Activated B cell treated with CpG ODN at 0.5 μM for 24 hours (primary cell): ENCODE results near the gene TNKS2. TPM values are rescaled to one million over a fixed set of nuclear protein-coding genes. Genes with fewer than 3 reads are reported as not detected.

Source experiments
- ATAC-seq: fragments of 200-7000 bp; cut with Tn5 transposase; one replicate; pipeline ENCODE4 v1.10.0; 2021; ENCODE audit warnings: low read depth, mild to moderate bottlenecking, moderate library complexity
- CTCF ChIA-PET: fragments of 350-600 bp; sonication (Branson Sonifier 250); formaldehyde crosslinking; loops from one replicate; lab custom pipeline; 2021; ENCODE audit warnings: antibody characterized with exemption; lab: Charles Lee
- POLR2A ChIA-PET: fragments of 350-600 bp; sonication (Branson Sonifier 250); formaldehyde crosslinking; loops from one replicate; lab custom pipeline; 2021; ENCODE audit warnings: antibody characterized with exemption; lab: Charles Lee
- DNase-seq: peaks from one replicate; pipeline ENCODE4 v3.0.0; 2022
- H3K27ac Mint-ChIP-seq: one replicate; pipeline ENCODE4 v1.8.0; 2020; ENCODE audit warnings: mixed read lengths
- H3K27me3 Mint-ChIP-seq: one replicate; pipeline ENCODE4 v1.8.0; 2021; ENCODE audit warnings: mixed read lengths
- H3K36me3 Mint-ChIP-seq: one replicate; pipeline ENCODE4 v1.8.0; 2021; ENCODE audit warnings: low read depth, mixed read lengths
- H3K4me1 Mint-ChIP-seq: one replicate; pipeline ENCODE4 v1.8.0; 2021; ENCODE audit warnings: mixed read lengths
- H3K4me3 Mint-ChIP-seq: one replicate; pipeline ENCODE4 v1.8.0; 2020; ENCODE audit warnings: mild to moderate bottlenecking, mixed read lengths
- H3K9me3 Mint-ChIP-seq: one replicate; pipeline ENCODE4 v1.8.0; 2020; ENCODE audit warnings: mixed read lengths
- CTCF ChIP-seq: fragments of 200-600 bp; IDR thresholded peaks from one replicate; pipeline ENCODE4 v1.8.0; 2022; ENCODE audit warnings: antibody characterized with exemption, mild to moderate bottlenecking
- intact Hi-C: fragments of 100-400 bp; cut with micrococcal nuclease; formaldehyde crosslinking; loops from one replicate; pipeline ENCODE4 v1.15.1; 2024
- total RNA-seq: library from RNA; stranded (reverse); gene quantifications from 2 replicates; pipeline ENCODE4 v1.2.3, GENCODE V29; 2022

The TNKS2 gene
- total RNA-seq, 1 donor from 2014 or later: 33.1 TPM

- H3K4me1 Mint-ChIP-seq: peaks cover 8% of the 10 kb centered on the region
- DNase-seq (no peak), ATAC-seq (no peak)
- intact Hi-C loops: no loop called here
- no peak overlapping the region for H3K4me3 Mint-ChIP-seq
- no peaks in the 10 kb centered on the region for H3K9me3 Mint-ChIP-seq
- POLR2A ChIA-PET: no interaction called here
- peaks cover 5% of the 10 kb centered on the region for H3K27me3 Mint-ChIP-seq
- no peak for TF ChIP-seq CTCF
- H3K27ac Mint-ChIP-seq: no peak overlapping the region
- H3K36me3 Mint-ChIP-seq: no peaks in the 10 kb centered on the region
- CTCF ChIA-PET: no interaction called here
Measured at GRCh38 chr10:91897421-91897820, 99.2 kb downstream of the TNKS2 start.

- ChIA-PET CTCF (interaction anchor here (1.7 kb wide), 1 partner anchor 143 kb away, joined by 4 read pairs; no protein-coding TSS in a partner anchor), POLR2A (interaction anchor here (1.0 kb wide), 1 partner anchor 15 kb away, joined by 3 read pairs; no protein-coding TSS in a partner anchor)
- Mint-ChIP-seq H3K9me3 (no peaks in the 10 kb centered on the region), H3K4me1 (peaks cover 8% of the 10 kb centered on the region), H3K4me3 (no peak overlapping the region), H3K27me3 (peaks cover 4% of the 10 kb centered on the region), H3K36me3 (no peaks in the 10 kb centered on the region), H3K27ac (no peak overlapping the region)
- DNase-seq (no peak), ATAC-seq (peak; percentile 86)
- TF ChIP-seq CTCF: no peak
- intact Hi-C loops: no loop called here
Measured at GRCh38 chr10:91901784-91902677, 103.8 kb downstream of the TNKS2 start.

GRCh38 chr10:91907033-91907594, 108.9 kb downstream of the TNKS2 start:
- peaks cover 19% of the 10 kb centered on the region for H3K4me1 Mint-ChIP-seq
- ChIA-PET CTCF (interaction anchor here (1.2 to 2.5 kb wide), 2 partner anchors 99 to 111 kb away, joined by 3 to 9 read pairs; no protein-coding TSS in a partner anchor), POLR2A (interaction anchor here (0.6 to 3.1 kb wide), 3 partner anchors 16 to 987 kb away, joined by 4 to 47 read pairs (median 11); partner anchors contain the start of gene BTAF1)
- intact Hi-C loops: loop anchor here (5.0 kb wide), 1 partner anchor 1035 kb away; the partner anchor contains the start of gene RPP30
- DNase-seq (no peak), ATAC-seq (no peak)
- peaks cover 2% of the 10 kb centered on the region for H3K36me3 Mint-ChIP-seq
- H3K27me3 Mint-ChIP-seq: no peaks in the 10 kb centered on the region
- H3K4me3 Mint-ChIP-seq: peak overlapping the region; percentile 87
- no peak overlapping the region for H3K27ac Mint-ChIP-seq
- TF ChIP-seq CTCF: no peak
- H3K9me3 Mint-ChIP-seq: no peaks in the 10 kb centered on the region

GRCh38 chr10:91907914-91908336, 109.7 kb downstream of the TNKS2 start:
- Mint-ChIP-seq H3K4me3 (peak overlapping the region; percentile 87), H3K27ac (peak overlapping the region; percentile 71), H3K4me1 (peaks cover 19% of the 10 kb centered on the region), H3K36me3 (peaks cover 2% of the 10 kb centered on the region), H3K9me3 (peaks cover under 1% of the 10 kb centered on the region), H3K27me3 (peaks cover 2% of the 10 kb centered on the region)
- CTCF ChIA-PET: interaction anchor here (1.2 to 2.5 kb wide), 4 partner anchors 16 to 149 kb away, joined by 3 to 18 read pairs (median 10); partner anchors contain the start of gene BTAF1
- no peak for TF ChIP-seq CTCF
- ATAC-seq: no peak
- intact Hi-C loops: loop anchor here (1.0 to 5.0 kb wide), 8 partner anchors 15 to 1036 kb away; partner anchors contain the start of genes BTAF1, HECTD2, RPP30 and TNKS2
- no peak for DNase-seq
- POLR2A ChIA-PET: interaction anchor here (0.6 to 3.1 kb wide), 7 partner anchors 13 to 1036 kb away, joined by 3 to 47 read pairs (median 4); partner anchors contain the start of genes BTAF1, RPP30 and TNKS2
